Aorta (tissue), 5 donors: ENCODE results near the gene NTRK1. TPM values are rescaled to one million over a fixed set of nuclear protein-coding genes. Genes with fewer than 3 reads are reported as not detected.
A peak's percentile ranks its signal among the peaks of the same experiment; 100 is the strongest.

Source experiments
- ATAC-seq: fragments of 200-7000 bp; cut with Tn5 transposase; one replicate; pipeline ENCODE4 v1.9.1; 2022; ENCODE audit warnings: moderate library complexity; ENCODE audit not compliant: low FRiP score
- DNase-seq, 2 donors: peaks; one replicate each; pipeline ENCODE4 v3.0.0-alpha.2; 2020
- H3K27ac ChIP-seq, 2 donors: one replicate each; pipeline ENCODE4 v1.5.1; 2013; ENCODE audit warnings: low read length in 2 of 2, mild to moderate bottlenecking in 2 of 2, moderate library complexity in 2 of 2, control low read depth in 1 of 2, inconsistent platforms in 1 of 2, low read depth in 1 of 2
- H3K27me3 ChIP-seq, 2 donors: one replicate each; pipeline ENCODE4 v1.6.1; 2013; ENCODE audit warnings: control low read depth in 1 of 2, low read length in 1 of 2, mild to moderate bottlenecking in 1 of 2, moderate library complexity in 1 of 2; ENCODE audit not compliant: insufficient read depth in 2 of 2, control insufficient read depth in 1 of 2
- H3K36me3 ChIP-seq, 2 donors: one replicate each; pipeline ENCODE4 v1.6.1; 2013; ENCODE audit warnings: control low read depth in 1 of 2, low read length in 1 of 2, mild to moderate bottlenecking in 1 of 2; ENCODE audit not compliant: insufficient read depth in 2 of 2, control insufficient read depth in 1 of 2
- H3K4me1 ChIP-seq, 2 donors: one replicate each; pipeline ENCODE4 v1.6.1; 2013; ENCODE audit warnings: low read length in 2 of 2, control low read depth in 1 of 2, mild to moderate bottlenecking in 1 of 2, moderate library complexity in 1 of 2; ENCODE audit not compliant: insufficient read depth in 2 of 2, control insufficient read depth in 1 of 2
- H3K4me3 ChIP-seq, 2 donors: one replicate each; pipeline ENCODE4 v1.5.1; 2013; ENCODE audit warnings: low read length in 2 of 2, control low read depth in 1 of 2, mild to moderate bottlenecking in 1 of 2
- H3K9me3 ChIP-seq: one replicate; pipeline ENCODE4 v1.6.1; 2013; ENCODE audit warnings: mild to moderate bottlenecking, low read length; ENCODE audit not compliant: control insufficient read depth
- WGBS, 2 donors: extraction: QIAGEN DNeasy Blood & Tissue Kit; methylation state at CpG; one replicate each; pipeline ENCODE4 v1.1.7; 2013; 5-methylcytosine and 5-hydroxymethylcytosine counted together
- intact Hi-C, 2 donors: fragments of 100-400 bp; cut with DNase I; formaldehyde crosslinking; loops; one replicate each; pipeline versions ENCODE4 v1.14.2 to v1.15.0; 2022
- long read RNA-seq, 2 donors: library from polyadenylated mRNA; unstranded; transcript quantifications; one replicate each; pipeline ENCODE4 v2.0.0, GENCODE V29; 2020 to 2021
- polyA plus RNA-seq, 2 donors: library from polyadenylated mRNA; stranded (reverse); fragments of 200-250 nt; gene quantifications; one replicate each; pipeline ENCODE4 v1.2.3, GENCODE V29; 2013
- total RNA-seq, 2 donors: library from RNA; stranded (reverse); fragmentation: NEBNext Ultra II Directional; extraction: Animal tissue kit (Norgen Biotek cat#: 25700); gene quantifications; one replicate each; pipeline ENCODE4 v1.2.1, GENCODE V29; 2021
- donor health status: healthy with polysubstance abuse.
- donor health status: Bipolar disorder and iron deficiency.
- donor health status: DM: no; HTN: no; CAD: no.
- donor health status: DM: no; HTN: no; CAD: no.
- donor health status: DM: yes; HTN: yes; CAD: no.

NTRK1 gene
- total RNA-seq: 1 to 10 TPM; 1.2 to 3.5 TPM
- under 1 TPM; 0.50 to 0.56 TPM for polyA plus RNA-seq
- long read RNA-seq, donor 1, partial matches to known transcripts: 0 of 2 reads
- long read RNA-seq, donor 1, other reads (novel, unspliced or antisense): 2 of 2 reads
- long read RNA-seq, donor 2, partial matches to known transcripts: 0 of 7 reads
- long read RNA-seq, donor 2, other reads (novel, unspliced or antisense): 3 of 7 reads

DNA sequence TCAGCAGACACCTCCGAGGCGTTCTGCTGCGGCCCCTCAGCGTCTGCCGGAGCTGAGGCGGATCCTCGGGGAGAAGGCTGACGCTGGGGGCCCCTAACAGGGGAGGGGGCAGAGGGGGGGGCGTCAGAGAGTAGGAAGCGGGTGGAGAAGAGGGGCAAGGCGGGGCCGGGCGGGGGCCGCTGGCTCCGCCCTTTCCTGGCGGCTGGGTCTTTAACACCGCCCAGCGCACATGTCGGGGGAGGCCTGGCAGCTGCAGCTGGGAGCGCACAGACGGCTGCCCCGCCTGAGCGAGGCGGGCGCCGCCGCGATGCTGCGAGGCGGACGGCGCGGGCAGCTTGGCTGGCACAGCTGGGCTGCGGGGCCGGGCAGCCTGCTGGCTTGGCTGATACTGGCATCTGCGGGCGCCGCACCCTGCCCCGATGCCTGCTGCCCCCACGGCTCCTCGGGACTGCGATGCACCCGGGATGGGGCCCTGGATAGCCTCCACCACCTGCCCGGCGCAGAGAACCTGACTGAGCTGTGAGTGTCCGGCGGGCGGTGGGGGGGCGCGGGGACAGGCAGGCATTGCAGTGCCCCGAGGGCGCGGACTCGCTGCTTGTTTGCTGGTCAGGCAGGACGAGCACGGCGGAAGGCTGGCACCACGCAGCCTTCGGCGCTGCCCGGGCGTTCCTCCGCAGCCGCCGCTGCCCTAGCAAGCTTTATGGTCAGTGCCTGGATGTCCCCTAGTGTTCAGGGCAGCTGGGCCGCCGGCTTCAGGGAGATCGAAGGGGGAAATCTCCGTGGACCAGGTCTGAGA lies at the start of gene NTRK1:
Gene NTRK1 (plus strand): TSS at position 238 of the 796 bp plus-strand sequence. CDS start 70 bp downstream, at position 308.
- Histone ChIP-seq H3K9me3 (no peaks in the 10 kb centered on the region), H3K36me3 (no peaks in the 10 kb centered on the region), H3K27me3 (no peaks in the 10 kb centered on the region), H3K4me3 (no peak within 1 kb of the TSS), H3K27ac (no peak within 1 kb of the TSS), H3K4me1 (no peaks in the 10 kb centered on the region)
- no peak for ATAC-seq
- DNase-seq: no peak
- WGBS, 2 donors: 4% methylated on average over 44 to 69 of the region's 69 CpGs
- intact Hi-C loops: no loop called here

DNA sequence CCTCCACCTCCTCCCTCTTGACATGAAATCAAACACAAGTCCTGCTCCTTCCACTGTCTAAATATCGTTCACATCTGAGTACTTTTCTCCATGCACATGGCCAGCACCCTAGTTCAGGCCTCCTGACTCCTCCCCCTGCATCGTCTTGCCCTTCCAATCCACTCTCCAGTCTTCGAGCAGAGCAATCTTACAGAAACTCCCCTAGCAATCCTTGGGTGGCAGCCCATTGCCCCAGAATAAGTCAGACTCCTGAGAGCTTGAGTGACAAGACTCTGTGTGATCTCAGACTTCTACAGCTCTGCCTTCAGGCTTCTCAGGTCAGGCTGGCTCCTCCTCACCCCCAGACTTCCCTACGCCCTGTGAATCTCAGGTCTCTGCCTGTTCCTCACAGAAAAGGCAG lies 49.5 kb upstream of the NTRK1 start:
- no peaks in the 10 kb centered on the region for H3K9me3 ChIP-seq
- H3K36me3 ChIP-seq: no peaks in the 10 kb centered on the region
- no peak overlapping the region for H3K4me3 ChIP-seq
- no peaks in the 10 kb centered on the region for H3K27me3 ChIP-seq
- DNase-seq: no peak
- H3K27ac ChIP-seq: no peak overlapping the region
- WGBS, 2 donors: 48 to 50% methylated on average over 4 of the region's 4 CpGs
- H3K4me1 ChIP-seq: no peaks in the 10 kb centered on the region
- intact Hi-C loops: no loop called here
- ATAC-seq: no peak

DNA sequence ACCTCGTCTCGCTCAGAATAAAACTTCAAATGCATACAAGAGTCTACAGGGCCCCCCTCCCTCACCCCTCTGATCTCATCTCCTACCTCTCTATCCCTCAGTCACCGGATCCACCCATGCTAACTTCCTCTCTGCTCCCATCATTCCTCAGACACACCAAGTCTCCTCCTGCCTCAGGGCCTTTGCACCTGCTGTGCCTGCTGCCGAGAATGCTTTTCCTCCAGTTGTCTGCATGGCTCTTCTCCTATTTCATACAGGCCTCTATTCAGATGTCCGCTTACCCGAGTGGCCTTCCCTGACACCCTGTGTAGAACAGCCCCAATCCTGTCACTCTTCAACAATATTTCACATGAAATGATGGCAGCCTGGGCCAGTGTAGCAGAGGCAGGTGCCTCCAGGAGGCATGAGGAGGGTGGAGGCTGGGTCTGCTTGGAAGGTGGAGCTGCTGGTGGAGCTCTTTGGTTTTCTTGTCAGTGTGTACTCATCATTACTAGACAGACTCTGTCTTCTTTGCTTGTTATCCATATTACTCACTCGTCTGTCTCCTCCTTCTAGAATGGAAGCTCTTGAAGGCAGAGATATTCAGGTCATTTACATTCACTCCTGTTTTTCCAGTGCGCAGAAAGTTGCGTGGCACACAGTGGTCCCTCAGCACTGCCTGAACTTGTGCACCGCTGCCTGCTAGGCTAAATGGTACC lies 48.2 kb upstream of the NTRK1 start:
- DNase-seq: peak in 1 of 2 donors; percentile 27
- no peaks in the 10 kb centered on the region for H3K4me1 ChIP-seq
- WGBS, 2 donors: 97 to 100% methylated on average over 10 of the region's 10 CpGs
- no peak overlapping the region for H3K4me3 ChIP-seq
- no peak for ATAC-seq
- H3K36me3 ChIP-seq: no peaks in the 10 kb centered on the region
- H3K9me3 ChIP-seq: no peaks in the 10 kb centered on the region
- H3K27me3 ChIP-seq: no peaks in the 10 kb centered on the region
- intact Hi-C loops: no loop called here
- H3K27ac ChIP-seq: no peak overlapping the region

DNA sequence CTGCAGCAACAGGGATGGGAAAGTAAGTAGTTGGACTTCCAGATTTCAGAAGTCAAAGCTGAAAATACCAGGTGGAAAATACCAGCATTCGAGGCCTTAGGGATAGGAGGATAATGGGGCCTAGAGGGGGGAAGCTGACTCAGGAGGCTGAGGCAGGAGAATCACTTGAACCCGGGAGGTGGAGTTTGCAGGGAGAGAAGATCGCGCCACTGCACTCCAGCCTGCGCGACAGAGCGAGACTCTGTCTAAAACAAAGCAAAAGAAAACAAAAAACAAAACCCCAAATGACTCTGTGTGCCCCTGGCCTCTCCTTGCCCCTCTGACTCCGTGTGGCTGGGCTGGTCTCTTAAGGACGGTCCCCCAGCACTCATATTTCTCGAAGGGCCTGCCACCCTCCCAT lies 47.4 kb upstream of the NTRK1 start:
- ATAC-seq: no peak
- H3K9me3 ChIP-seq: no peaks in the 10 kb centered on the region
- H3K36me3 ChIP-seq: no peaks in the 10 kb centered on the region
- intact Hi-C loops: no loop called here
- H3K27ac ChIP-seq: no peak overlapping the region
- 36 to 40% methylated on average over 10 of the region's 10 CpGs for WGBS, 2 donors
- no peaks in the 10 kb centered on the region for H3K4me1 ChIP-seq
- H3K4me3 ChIP-seq: no peak overlapping the region
- DNase-seq: no peak
- H3K27me3 ChIP-seq: no peaks in the 10 kb centered on the region

DNA sequence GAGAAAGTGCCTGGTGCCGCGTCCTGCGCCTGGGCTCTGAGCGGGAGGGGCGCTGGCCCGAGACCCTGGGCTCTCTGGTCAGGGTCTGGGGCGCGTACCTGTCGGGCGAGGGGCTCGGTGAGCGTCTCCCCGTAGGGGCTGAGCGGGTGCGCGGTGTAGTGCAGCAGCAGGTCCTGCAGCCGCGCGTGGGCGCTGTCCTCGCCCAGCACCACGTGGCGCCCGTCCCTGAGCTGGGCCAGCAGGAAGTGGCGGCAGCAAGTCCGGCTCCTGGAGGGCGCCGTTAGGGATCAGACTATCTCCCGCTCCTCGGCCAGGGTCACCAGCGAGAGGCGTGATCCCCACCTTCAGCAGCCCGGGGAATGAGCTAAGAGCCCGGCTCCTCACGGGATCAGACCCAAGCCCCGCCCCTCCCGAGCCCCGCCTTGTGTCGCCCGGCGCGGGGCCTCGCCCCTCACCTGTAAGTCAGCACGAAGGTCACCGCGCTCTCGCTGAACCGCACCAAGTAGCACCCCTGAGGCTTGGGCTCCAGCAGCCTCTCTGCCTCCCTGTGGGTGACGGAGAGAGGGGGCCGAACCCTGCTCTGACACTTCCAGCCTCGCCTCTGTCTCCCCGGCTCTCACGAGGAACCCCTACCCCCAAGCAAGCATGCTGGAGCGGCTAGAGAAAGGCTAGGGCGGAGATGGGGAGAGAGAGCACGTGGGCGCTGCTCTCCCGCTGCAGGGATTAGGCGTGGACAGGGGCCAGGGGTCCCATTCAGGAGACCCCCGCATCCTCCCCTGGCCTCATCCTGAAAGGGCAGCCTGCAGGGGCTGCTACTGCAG lies 46.7 kb upstream of the NTRK1 start:
- Histone ChIP-seq H3K4me1 (no peaks in the 10 kb centered on the region), H3K36me3 (no peaks in the 10 kb centered on the region), H3K4me3 (peak overlapping the region in 1 of 2 donors; percentile 3), H3K27ac (no peak overlapping the region), H3K9me3 (no peaks in the 10 kb centered on the region), H3K27me3 (no peaks in the 10 kb centered on the region)
- intact Hi-C loops: no loop called here
- WGBS, 2 donors: 10 to 16% methylated on average over 41 to 60 of the region's 60 CpGs
- DNase-seq (peak; percentile 82 to 88), ATAC-seq (peak; percentile 77)

DNA sequence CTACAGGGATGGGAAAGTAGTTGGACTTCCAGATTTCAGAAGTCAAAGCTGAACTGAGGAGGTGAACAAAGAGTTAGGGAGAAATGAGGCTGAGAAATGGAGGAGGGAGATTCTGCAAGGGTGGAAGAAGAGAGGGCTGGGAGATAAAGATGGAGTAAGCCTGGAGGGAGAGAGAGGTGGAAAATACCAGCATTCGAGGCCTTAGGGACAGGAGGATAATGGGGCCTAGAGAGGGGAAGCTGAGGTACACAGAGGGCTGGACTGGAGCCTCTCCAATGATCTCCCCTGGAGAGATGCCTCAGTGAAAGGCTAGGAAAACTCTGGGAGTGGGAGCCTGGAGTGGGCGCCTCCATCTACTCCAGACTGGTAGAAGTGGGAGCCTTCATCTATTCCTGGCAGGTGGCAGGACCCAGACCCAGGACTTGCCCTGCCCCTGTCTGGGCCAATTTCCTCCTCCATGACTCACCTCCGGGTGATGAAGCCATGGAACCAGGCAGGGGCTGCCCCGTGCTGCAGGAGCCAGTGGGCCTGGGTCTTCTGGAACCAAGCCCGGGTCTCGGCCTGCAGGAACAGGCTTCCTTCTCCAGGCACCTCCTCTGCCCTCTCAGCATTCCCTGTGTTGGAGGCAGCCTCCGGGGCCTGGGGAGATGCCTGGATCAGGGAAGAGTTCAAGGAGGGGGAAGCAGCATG lies 45.9 kb upstream of the NTRK1 start:
- ATAC-seq: no peak
- 84 to 87% methylated on average over 7 of the region's 7 CpGs for WGBS, 2 donors
- no peak overlapping the region for H3K4me3 ChIP-seq
- no peaks in the 10 kb centered on the region for H3K4me1 ChIP-seq
- H3K36me3 ChIP-seq: no peaks in the 10 kb centered on the region
- DNase-seq: peak in 1 of 2 donors; percentile 73
- intact Hi-C loops: no loop called here
- no peak overlapping the region for H3K27ac ChIP-seq
- no peaks in the 10 kb centered on the region for H3K27me3 ChIP-seq
- no peaks in the 10 kb centered on the region for H3K9me3 ChIP-seq

DNA sequence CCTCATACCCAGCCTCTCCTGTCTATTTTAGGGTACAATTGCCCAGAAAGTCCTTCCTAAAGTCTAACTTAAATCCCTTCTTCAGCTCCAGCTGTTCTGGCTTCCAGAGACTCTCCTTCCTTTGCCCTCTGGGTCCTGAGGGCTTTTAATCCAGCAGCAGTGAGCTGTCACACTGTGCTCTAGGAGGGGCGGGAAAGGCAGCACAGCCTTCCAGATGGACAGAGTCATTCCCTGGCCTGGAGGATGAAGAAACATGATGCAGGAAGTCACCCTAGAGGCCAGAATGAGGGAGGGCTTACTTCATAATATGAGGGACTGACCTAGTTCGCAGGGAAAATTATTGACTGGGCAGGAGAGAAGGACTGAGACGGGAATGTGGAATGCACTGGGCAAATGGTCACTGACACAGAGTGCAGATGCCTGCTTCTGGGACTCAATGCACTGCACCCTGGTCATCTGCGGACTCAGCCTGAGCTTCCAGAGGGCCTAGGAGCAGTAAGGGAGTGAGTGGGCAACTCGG lies 45.3 kb upstream of the NTRK1 start:
- no peaks in the 10 kb centered on the region for H3K36me3 ChIP-seq
- no peaks in the 10 kb centered on the region for H3K4me1 ChIP-seq
- H3K27ac ChIP-seq: no peak overlapping the region
- WGBS, 2 donors: 70 to 71% methylated on average over 5 of the region's 5 CpGs
- H3K27me3 ChIP-seq: no peaks in the 10 kb centered on the region
- peak; percentile 68 for ATAC-seq
- no peaks in the 10 kb centered on the region for H3K9me3 ChIP-seq
- no peak overlapping the region for H3K4me3 ChIP-seq
- DNase-seq: peak in 1 of 2 donors; percentile 74
- intact Hi-C loops: no loop called here

DNA sequence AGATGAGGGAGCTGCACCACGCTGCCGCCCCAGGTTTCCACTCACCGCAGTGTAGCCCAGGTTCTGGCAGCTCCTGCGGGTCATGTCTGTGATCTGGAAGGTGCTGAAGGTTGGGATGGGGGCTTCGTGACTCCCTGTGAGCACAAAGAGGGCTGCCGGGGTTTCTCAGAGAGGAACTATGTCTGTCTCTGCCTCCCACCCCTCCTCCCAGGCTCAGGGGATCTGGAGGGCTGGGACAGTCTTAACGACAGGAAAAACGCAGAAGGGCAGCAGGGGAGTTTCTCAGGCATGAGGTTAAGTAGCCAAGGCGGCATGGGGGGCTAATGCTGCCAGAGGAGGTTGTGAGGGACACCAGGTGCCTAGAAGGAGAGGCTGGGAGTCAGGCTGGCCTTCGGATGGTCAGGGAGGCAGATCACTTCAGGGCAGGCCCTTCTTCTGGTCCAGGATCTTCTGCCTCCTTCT lies 44.7 kb upstream of the NTRK1 start:
- intact Hi-C loops: no loop called here
- WGBS, 2 donors: 69 to 72% methylated on average over 10 of the region's 10 CpGs
- no peaks in the 10 kb centered on the region for H3K4me1 ChIP-seq
- no peaks in the 10 kb centered on the region for H3K36me3 ChIP-seq
- DNase-seq (no peak), ATAC-seq (no peak)
- H3K4me3 ChIP-seq: no peak overlapping the region
- H3K27me3 ChIP-seq: no peaks in the 10 kb centered on the region
- H3K27ac ChIP-seq: no peak overlapping the region
- no peaks in the 10 kb centered on the region for H3K9me3 ChIP-seq
